Adrenal gland (tissue), 12 donors: ENCODE results near the gene SCNN1B. TPM values are rescaled to one million over a fixed set of nuclear protein-coding genes. Genes with fewer than 3 reads are reported as not detected.

ENCODE experiments used
- DNase-seq, 7 donors: peaks; one replicate each; pipeline ENCODE4 v3.0.0-alpha.2; 2019 to 2020
- H3K27ac ChIP-seq, 5 donors: fragments of 200-600 bp; sonication (generic) in 4 of 5; 1 replicate in 3 of 5; 2 replicates in 2 of 5; pipeline versions ENCODE4 v1.5.1 to v1.8.0; 2016 to 2020; ENCODE audit warnings: mild to moderate bottlenecking in 1 of 5
- H3K27me3 ChIP-seq: fragments of 200-600 bp; 2 replicates; pipeline ENCODE4 v1.8.0; 2021
- H3K36me3 ChIP-seq, 2 donors: fragments of 200-600 bp; replicated peaks in 1 of 2; 1 replicate in 1 of 2; 2 replicates in 1 of 2; pipeline versions ENCODE4 v1.5.1 to v1.8.0; 2018 to 2022
- H3K4me1 ChIP-seq, 2 donors: fragments of 200-600 bp; replicated peaks in 1 of 2; 1 replicate in 1 of 2; 2 replicates in 1 of 2; pipeline versions ENCODE4 v1.5.1 to v1.8.0; 2018 to 2021
- H3K4me3 ChIP-seq, 4 donors: fragments of 200-600 bp; sonication (generic) in 3 of 4; one replicate each; pipeline ENCODE4 v1.5.1; 2016 to 2018
- H3K9me3 ChIP-seq, 3 donors: fragments of 200-600 bp; sonication (generic) in 1 of 3; replicated peaks in 1 of 3; 1 replicate in 2 of 3; 2 replicates in 1 of 3; pipeline versions ENCODE4 v1.5.1 to v1.8.0; 2016 to 2021
- POLR2A ChIP-seq, 2 donors: fragments of 450-650 bp; IDR thresholded peaks; one replicate each; pipeline ENCODE4 v1.6.1; 2017; ENCODE audit warnings: antibody characterized with exemption in 2 of 2, mild to moderate bottlenecking in 2 of 2, moderate library complexity in 1 of 2
- WGBS, 4 donors: extraction: QIAGEN DNeasy Blood & Tissue Kit in 2 of 4; methylation state at CpG; one replicate each; pipeline versions ENCODE4 v1.1.5 to v1.1.7; 2013 to 2017; 5-methylcytosine and 5-hydroxymethylcytosine counted together
- intact Hi-C, 2 donors: fragments of 100-400 bp; cut with DNase I; formaldehyde crosslinking; loops; one replicate each; pipeline versions ENCODE4 v1.14.1 to v1.15.0; 2022 to 2023
- polyA plus RNA-seq, 3 donors: library from polyadenylated mRNA; stranded (reverse); fragments of 200-250 nt in 2 of 3; fragments of 350-450 nt in 1 of 3; fragmentation: Illumina TruSeq in 1 of 3; extraction: RNeasy Lipid Tissue Mini Kit (QIAGEN cat#74804) in 1 of 3; gene quantifications; one replicate each; pipeline ENCODE4 v1.2.3, GENCODE V29; 2013 to 2014
- total RNA-seq, 9 donors: library from RNA; depleted of rRNA in 4 of 9; stranded (reverse); fragments of >200 nt in 4 of 9; fragments of 120-200 nt in 1 of 9; fragmentation: NEBNext Ultra II Directional in 1 of 9; extraction: Animal tissue kit (Norgen Biotek cat#: 25700) in 1 of 9; gene quantifications; one replicate each; pipeline versions ENCODE4 v1.1.0 to v1.2.4, GENCODE V29; 2013 to 2023
- TF ChIP-seq, protein P1 (sequence below), 6 experiments: fragments of 450-650 bp in 4 of 6; fragments of 200-600 bp in 2 of 6; sonication (generic) in 1 of 6; IDR thresholded peaks; 1 replicate in 5 of 6; 2 replicates in 1 of 6; pipeline versions ENCODE4 v1.5.1 to v1.8.0; 2016 to 2021; ENCODE audit warnings: antibody characterized with exemption in 6 of 6, mild to moderate bottlenecking in 2 of 6, moderate library complexity in 1 of 6
- donor health status: healthy with polysubstance abuse.
- donor health status: Bipolar disorder and iron deficiency.
- donor health status: DM: yes; HTN: yes; CAD: no.
- donor health status: DM: no; HTN: no; CAD: no.
- donor health status: DM: no; HTN: no; CAD: no.
- donor health status: DM: yes; HTN: yes; CAD: no.

SCNN1B gene
- total and polyA plus RNA-seq, 12 donors = 0.28 to 2.2 (median 1.2) TPM; not detected in 4

DNA sequence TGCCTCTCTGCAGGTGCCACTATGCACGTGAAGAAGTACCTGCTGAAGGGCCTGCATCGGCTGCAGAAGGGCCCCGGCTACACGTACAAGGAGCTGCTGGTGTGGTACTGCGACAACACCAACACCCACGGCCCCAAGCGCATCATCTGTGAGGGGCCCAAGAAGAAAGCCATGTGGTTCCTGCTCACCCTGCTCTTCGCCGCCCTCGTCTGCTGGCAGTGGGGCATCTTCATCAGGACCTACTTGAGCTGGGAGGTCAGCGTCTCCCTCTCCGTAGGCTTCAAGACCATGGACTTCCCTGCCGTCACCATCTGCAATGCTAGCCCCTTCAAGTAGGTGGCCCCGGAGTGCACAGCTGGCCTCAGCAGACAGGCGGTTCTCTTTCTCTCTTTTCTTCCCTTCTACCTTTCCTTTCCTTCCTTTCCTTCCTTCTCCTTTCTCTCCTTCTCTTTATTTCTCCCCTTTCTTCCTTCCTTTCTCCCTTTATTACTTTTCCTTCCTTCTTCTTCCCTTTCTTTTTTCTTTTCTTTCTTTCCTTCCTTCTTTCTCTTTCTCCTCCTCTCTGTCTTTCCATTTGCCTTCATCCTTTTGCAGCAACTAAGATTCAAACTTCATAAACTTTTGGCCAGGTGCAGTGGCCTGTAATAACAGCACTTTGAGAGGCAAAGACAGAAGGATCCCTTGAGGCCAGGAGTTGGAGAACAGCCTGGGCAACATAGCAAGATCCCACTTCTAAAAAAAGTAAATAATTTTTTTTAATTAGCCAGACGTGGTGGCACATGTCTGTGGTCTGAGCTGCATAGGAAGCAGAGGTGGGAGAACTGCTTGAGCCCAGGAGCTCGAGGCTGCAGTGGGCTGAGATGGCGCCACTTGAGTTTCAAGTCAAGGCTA lies 46.7 kb downstream of the SCNN1B start:
- H3K4me3 ChIP-seq = no peak overlapping the region
- H3K9me3 ChIP-seq = no peaks in the 10 kb centered on the region
- TF ChIP-seq, protein P1, sequence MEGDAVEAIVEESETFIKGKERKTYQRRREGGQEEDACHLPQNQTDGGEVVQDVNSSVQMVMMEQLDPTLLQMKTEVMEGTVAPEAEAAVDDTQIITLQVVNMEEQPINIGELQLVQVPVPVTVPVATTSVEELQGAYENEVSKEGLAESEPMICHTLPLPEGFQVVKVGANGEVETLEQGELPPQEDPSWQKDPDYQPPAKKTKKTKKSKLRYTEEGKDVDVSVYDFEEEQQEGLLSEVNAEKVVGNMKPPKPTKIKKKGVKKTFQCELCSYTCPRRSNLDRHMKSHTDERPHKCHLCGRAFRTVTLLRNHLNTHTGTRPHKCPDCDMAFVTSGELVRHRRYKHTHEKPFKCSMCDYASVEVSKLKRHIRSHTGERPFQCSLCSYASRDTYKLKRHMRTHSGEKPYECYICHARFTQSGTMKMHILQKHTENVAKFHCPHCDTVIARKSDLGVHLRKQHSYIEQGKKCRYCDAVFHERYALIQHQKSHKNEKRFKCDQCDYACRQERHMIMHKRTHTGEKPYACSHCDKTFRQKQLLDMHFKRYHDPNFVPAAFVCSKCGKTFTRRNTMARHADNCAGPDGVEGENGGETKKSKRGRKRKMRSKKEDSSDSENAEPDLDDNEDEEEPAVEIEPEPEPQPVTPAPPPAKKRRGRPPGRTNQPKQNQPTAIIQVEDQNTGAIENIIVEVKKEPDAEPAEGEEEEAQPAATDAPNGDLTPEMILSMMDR (IDR thresholded peaks at IDR 0.05) = no peak
- TF ChIP-seq POLR2A (IDR thresholded peaks at IDR 0.05) = no peak
- WGBS, 4 donors = 55 to 65% (median 58%) methylated on average over 8 to 18 of the region's 18 CpGs
- intact Hi-C loops = no loop called here
- no peak for DNase-seq
- no peaks in the 10 kb centered on the region for H3K27me3 ChIP-seq
- H3K36me3 ChIP-seq = no peaks in the 10 kb centered on the region
- H3K4me1 ChIP-seq = no peaks in the 10 kb centered on the region
- H3K27ac ChIP-seq = no peak overlapping the region

DNA sequence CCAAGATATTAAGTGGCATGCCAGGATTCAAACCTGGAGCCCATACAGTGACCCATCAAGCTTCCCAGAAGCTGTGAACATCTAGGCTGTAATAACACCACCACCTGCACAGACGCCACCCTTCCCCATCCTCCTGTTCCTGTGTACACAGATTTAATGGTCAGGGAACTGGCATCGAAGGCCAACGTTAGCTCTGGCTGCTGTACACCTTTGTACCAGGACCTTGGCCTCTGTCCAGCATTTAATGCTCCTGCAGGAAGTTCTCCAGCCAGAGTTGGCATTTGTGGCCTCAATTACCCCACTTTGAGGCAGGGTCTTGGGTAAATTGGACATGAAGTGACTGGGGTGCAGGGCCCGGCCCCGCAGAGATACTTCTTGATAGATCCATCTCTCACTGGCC lies 49.3 kb downstream of the SCNN1B start:
- 79 to 86% (median 82%) methylated on average over 5 of the region's 5 CpGs for WGBS, 4 donors
- H3K9me3 ChIP-seq = no peaks in the 10 kb centered on the region
- H3K36me3 ChIP-seq = no peaks in the 10 kb centered on the region
- DNase-seq = no peak
- TF ChIP-seq POLR2A (IDR thresholded peaks at IDR 0.05) = no peak
- TF ChIP-seq, protein P1 (IDR thresholded peaks at IDR 0.05) = no peak
- intact Hi-C loops = no loop called here
- H3K27me3 ChIP-seq = no peaks in the 10 kb centered on the region
- no peak overlapping the region for H3K4me3 ChIP-seq
- no peak overlapping the region for H3K27ac ChIP-seq
- no peaks in the 10 kb centered on the region for H3K4me1 ChIP-seq

DNA sequence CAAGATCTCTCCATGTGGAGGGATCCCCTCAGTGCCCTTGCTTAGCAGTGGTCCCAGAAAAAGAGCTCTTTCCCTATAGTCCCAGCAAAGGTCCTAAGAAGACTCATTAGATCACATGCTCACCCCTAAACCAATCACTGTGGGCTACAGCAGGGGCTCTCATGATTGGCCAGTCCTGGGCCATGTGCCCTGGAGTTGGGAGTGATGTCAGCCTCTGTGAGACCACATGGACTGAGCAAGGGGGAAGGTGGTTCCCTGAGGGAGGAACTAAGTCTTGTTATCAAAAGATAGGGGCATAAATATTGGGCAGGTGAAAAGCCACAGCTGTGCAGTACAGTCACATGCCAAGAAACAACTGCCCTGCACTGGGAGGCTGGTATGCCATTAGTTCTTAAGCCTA lies 51.3 kb downstream of the SCNN1B start:
- H3K4me1 ChIP-seq = no peaks in the 10 kb centered on the region
- TF ChIP-seq POLR2A (IDR thresholded peaks at IDR 0.05) = no peak
- TF ChIP-seq, protein P1 (IDR thresholded peaks at IDR 0.05) = no peak
- H3K36me3 ChIP-seq = no peaks in the 10 kb centered on the region
- H3K9me3 ChIP-seq = no peaks in the 10 kb centered on the region
- no peak for DNase-seq
- intact Hi-C loops = no loop called here
- no peak overlapping the region for H3K27ac ChIP-seq
- no peak overlapping the region for H3K4me3 ChIP-seq
- H3K27me3 ChIP-seq = no peaks in the 10 kb centered on the region

DNA sequence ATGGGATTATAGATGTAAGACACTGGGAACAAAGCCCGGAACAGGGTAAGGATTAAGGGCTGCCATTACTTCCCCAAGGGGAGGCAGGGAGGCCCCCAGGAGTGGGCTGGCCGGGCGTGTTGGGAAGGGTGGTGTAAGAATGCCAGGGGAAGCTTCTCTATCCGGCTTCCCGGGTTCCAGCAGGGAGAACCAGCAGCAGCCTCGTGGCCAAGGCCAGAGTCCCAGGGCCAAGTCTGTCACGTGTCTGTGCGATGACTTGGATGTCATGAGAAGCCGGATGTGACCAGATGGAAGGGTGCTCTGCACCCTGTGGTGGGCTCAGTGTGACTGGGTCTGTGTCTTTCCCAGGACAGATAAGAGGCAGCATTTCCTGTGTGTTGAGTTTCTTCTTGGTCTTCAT lies 52.1 kb downstream of the SCNN1B start:
- Histone ChIP-seq H3K36me3 (no peaks in the 10 kb centered on the region), H3K27me3 (no peaks in the 10 kb centered on the region), H3K9me3 (no peaks in the 10 kb centered on the region), H3K4me3 (no peak overlapping the region), H3K27ac (no peak overlapping the region), H3K4me1 (no peaks in the 10 kb centered on the region)
- no peak for DNase-seq
- TF ChIP-seq, protein P1 (IDR thresholded peaks at IDR 0.05) = no peak
- TF ChIP-seq POLR2A (IDR thresholded peaks at IDR 0.05) = no peak
- intact Hi-C loops = no loop called here
- WGBS, 4 donors = 37 to 70% (median 59%) methylated on average over 3 to 9 of the region's 9 CpGs
